Hepatocyte (in vitro differentiated cells): ENCODE results near the gene CNDP1.

ENCODE experiments used
- EZH2 ChIP-seq: fragments of 200-600 bp; sonication (generic); IDR thresholded peaks from 2 replicates; pipeline ENCODE4 v1.6.1; 2016; ENCODE audit warnings: antibody characterized with exemption, mild to moderate bottlenecking, borderline replicate concordance
- TF ChIP-seq, protein P1 (sequence below): fragments of 200-600 bp; sonication (generic); IDR thresholded peaks from 2 replicates; pipeline ENCODE4 v1.5.1; 2016; ENCODE audit warnings: antibody characterized with exemption, mild to moderate bottlenecking; ENCODE audit not compliant: poor library complexity

DNA sequence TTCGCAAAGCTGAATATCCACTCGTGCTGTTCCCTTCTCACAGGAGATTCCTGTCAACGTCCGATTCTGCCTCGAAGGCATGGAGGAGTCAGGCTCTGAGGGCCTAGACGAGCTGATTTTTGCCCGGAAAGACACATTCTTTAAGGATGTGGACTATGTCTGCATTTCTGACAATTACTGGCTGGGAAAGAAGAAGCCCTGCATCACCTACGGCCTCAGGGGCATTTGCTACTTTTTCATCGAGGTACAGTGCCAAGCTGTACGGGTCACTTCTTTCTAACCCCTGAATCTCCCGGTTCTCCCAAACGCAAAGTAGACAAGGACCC, 23.6 kb upstream of the CNDP1 start:
- no peak for TF ChIP-seq EZH2
- TF ChIP-seq, protein P1, sequence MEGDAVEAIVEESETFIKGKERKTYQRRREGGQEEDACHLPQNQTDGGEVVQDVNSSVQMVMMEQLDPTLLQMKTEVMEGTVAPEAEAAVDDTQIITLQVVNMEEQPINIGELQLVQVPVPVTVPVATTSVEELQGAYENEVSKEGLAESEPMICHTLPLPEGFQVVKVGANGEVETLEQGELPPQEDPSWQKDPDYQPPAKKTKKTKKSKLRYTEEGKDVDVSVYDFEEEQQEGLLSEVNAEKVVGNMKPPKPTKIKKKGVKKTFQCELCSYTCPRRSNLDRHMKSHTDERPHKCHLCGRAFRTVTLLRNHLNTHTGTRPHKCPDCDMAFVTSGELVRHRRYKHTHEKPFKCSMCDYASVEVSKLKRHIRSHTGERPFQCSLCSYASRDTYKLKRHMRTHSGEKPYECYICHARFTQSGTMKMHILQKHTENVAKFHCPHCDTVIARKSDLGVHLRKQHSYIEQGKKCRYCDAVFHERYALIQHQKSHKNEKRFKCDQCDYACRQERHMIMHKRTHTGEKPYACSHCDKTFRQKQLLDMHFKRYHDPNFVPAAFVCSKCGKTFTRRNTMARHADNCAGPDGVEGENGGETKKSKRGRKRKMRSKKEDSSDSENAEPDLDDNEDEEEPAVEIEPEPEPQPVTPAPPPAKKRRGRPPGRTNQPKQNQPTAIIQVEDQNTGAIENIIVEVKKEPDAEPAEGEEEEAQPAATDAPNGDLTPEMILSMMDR: no peak
